ENCODE measurements around the gene PGP. TPM values are rescaled to one million over a fixed set of nuclear protein-coding genes. Genes with fewer than 3 reads are reported as not detected.

PGP gene
- total RNA-seq, 1 experiment from 2014 or later: 36.2 TPM

GRCh38 chr16:2230376-2230775 lies 15.7 kb upstream of the PGP start:
- TF ChIP-seq, protein P1, sequence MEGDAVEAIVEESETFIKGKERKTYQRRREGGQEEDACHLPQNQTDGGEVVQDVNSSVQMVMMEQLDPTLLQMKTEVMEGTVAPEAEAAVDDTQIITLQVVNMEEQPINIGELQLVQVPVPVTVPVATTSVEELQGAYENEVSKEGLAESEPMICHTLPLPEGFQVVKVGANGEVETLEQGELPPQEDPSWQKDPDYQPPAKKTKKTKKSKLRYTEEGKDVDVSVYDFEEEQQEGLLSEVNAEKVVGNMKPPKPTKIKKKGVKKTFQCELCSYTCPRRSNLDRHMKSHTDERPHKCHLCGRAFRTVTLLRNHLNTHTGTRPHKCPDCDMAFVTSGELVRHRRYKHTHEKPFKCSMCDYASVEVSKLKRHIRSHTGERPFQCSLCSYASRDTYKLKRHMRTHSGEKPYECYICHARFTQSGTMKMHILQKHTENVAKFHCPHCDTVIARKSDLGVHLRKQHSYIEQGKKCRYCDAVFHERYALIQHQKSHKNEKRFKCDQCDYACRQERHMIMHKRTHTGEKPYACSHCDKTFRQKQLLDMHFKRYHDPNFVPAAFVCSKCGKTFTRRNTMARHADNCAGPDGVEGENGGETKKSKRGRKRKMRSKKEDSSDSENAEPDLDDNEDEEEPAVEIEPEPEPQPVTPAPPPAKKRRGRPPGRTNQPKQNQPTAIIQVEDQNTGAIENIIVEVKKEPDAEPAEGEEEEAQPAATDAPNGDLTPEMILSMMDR (IDR thresholded peaks at IDR 0.05; ENCODE audit: insufficient read depth in 1 of 2, low read depth in 1 of 2, low read length in 1 of 2, severe bottlenecking in 1 of 2, unreplicated experiment in 1 of 2): no peak
- no peaks in the 10 kb centered on the region for H3K9me3 Mint-ChIP-seq (ENCODE audit: unreplicated experiment)
- no peak overlapping the region for H3K4me3 Mint-ChIP-seq (ENCODE audit: unreplicated experiment)
- BruUV-seq (replicated peaks): no TSS peak
- peaks cover 10% of the 10 kb centered on the region for H3K36me3 Mint-ChIP-seq (ENCODE audit: insufficient read depth, unreplicated experiment)
- DNase-seq: no peak
- no peaks in the 10 kb centered on the region for H3K27me3 ChIP-seq (replicated peaks; ENCODE audit: control insufficient read depth, insufficient read depth, low read length)
- POLR2A ChIA-PET: no interaction called here
- CTCF ChIA-PET: no interaction called here
- no peaks in the 10 kb centered on the region for H3K4me1 Mint-ChIP-seq (ENCODE audit: low read depth, unreplicated experiment)
- H3K36me3 ChIP-seq (ENCODE audit: control insufficient read depth, insufficient read depth, low read length): no peaks in the 10 kb centered on the region; the same call in 1 of the 2 replicates
- intact Hi-C loops (cut with micrococcal nuclease; ENCODE audit: unreplicated experiment): no loop called here
- H3K27ac Mint-ChIP-seq (ENCODE audit: unreplicated experiment): no peak overlapping the region
- no peak overlapping the region for H3K4me3 ChIP-seq (ENCODE audit: low read depth, low read length)
- H3K4me1 ChIP-seq: no peaks in the 10 kb centered on the region
- H3K9me3 ChIP-seq: no peaks in the 10 kb centered on the region
- H3K27me3 Mint-ChIP-seq (ENCODE audit: insufficient read depth, unreplicated experiment): no peaks in the 10 kb centered on the region

GRCh38 chr16:2229632-2230250 lies 15.1 kb upstream of the PGP start:
- Histone ChIP-seq H3K4me3 (ENCODE audit: low read depth, low read length) (no peak overlapping the region), H3K27me3 (replicated peaks; ENCODE audit: control insufficient read depth, insufficient read depth, low read length) (no peaks in the 10 kb centered on the region), H3K9me3 (no peaks in the 10 kb centered on the region), H3K4me1 (peaks cover 2% of the 10 kb centered on the region), H3K36me3 (ENCODE audit: control insufficient read depth, insufficient read depth, low read length) (no peaks in the 10 kb centered on the region; the same call in 1 of the 2 replicates)
- Mint-ChIP-seq H3K9me3 (ENCODE audit: unreplicated experiment) (no peaks in the 10 kb centered on the region), H3K4me1 (ENCODE audit: low read depth, unreplicated experiment) (no peaks in the 10 kb centered on the region), H3K27ac (ENCODE audit: unreplicated experiment) (no peak overlapping the region), H3K36me3 (ENCODE audit: insufficient read depth, unreplicated experiment) (peaks cover 4% of the 10 kb centered on the region), H3K4me3 (ENCODE audit: unreplicated experiment) (no peak overlapping the region), H3K27me3 (ENCODE audit: insufficient read depth, unreplicated experiment) (no peaks in the 10 kb centered on the region)
- TF ChIP-seq, protein P1 (IDR thresholded peaks at IDR 0.05; ENCODE audit: insufficient read depth in 1 of 2, low read depth in 1 of 2, low read length in 1 of 2, severe bottlenecking in 1 of 2, unreplicated experiment in 1 of 2): no peak
- ChIA-PET CTCF (no interaction called here), POLR2A (no interaction called here)
- no peak for DNase-seq
- no TSS peak for BruUV-seq (replicated peaks)
- intact Hi-C loops (cut with micrococcal nuclease; ENCODE audit: unreplicated experiment): no loop called here

DNA sequence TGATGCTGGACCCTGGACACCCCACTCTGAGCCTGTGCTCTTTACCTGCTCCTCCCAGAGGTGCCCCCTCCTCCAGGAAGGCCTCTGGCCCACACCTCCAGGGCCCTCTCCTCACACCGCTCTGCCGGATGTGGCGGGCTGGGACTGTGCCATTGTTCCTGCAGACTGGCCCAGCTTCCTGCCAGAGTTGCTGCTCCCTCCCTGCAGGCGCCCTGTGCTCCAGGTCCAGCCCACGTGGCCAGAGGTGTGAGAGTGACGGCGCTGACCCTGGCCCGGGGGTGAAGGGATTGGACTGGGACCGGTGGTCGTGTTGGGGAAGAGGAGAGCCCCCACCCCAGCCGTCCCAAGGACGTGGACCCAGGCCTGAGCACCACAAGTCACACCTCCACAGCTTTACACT lies 14.5 kb upstream of the PGP start:
- H3K9me3 ChIP-seq: no peaks in the 10 kb centered on the region
- H3K36me3 Mint-ChIP-seq (ENCODE audit: insufficient read depth, unreplicated experiment): peaks cover 2% of the 10 kb centered on the region
- no TSS peak for BruUV-seq (replicated peaks)
- H3K4me1 Mint-ChIP-seq (ENCODE audit: low read depth, unreplicated experiment): no peaks in the 10 kb centered on the region
- H3K4me3 ChIP-seq (ENCODE audit: low read depth, low read length): no peak overlapping the region
- no peak overlapping the region for H3K4me3 Mint-ChIP-seq (ENCODE audit: unreplicated experiment)
- no peak overlapping the region for H3K27ac Mint-ChIP-seq (ENCODE audit: unreplicated experiment)
- TF ChIP-seq, protein P1 (IDR thresholded peaks at IDR 0.05; ENCODE audit: insufficient read depth in 1 of 2, low read depth in 1 of 2, low read length in 1 of 2, severe bottlenecking in 1 of 2, unreplicated experiment in 1 of 2): no peak
- ChIA-PET CTCF (no interaction called here), POLR2A (no interaction called here)
- H3K27me3 Mint-ChIP-seq (ENCODE audit: insufficient read depth, unreplicated experiment): no peaks in the 10 kb centered on the region
- H3K9me3 Mint-ChIP-seq (ENCODE audit: unreplicated experiment): no peaks in the 10 kb centered on the region
- intact Hi-C loops (cut with micrococcal nuclease; ENCODE audit: unreplicated experiment): no loop called here
- DNase-seq: no peak
- H3K27me3 ChIP-seq (replicated peaks; ENCODE audit: control insufficient read depth, insufficient read depth, low read length): no peaks in the 10 kb centered on the region
- H3K4me1 ChIP-seq: peaks cover 8% of the 10 kb centered on the region
- no peaks in the 10 kb centered on the region; the same call in 1 of the 2 replicates for H3K36me3 ChIP-seq (ENCODE audit: control insufficient read depth, insufficient read depth, low read length)
